Measurements from ENCODE around the gene ARRB2.
"Not testable (repeated sequence)": the region's sequence is repeated elsewhere in the genome, so short reads cannot be mapped to it uniquely, and the experiment has no call there.

Gene ARRB2

GRCh38 chr17:4693416-4693815 lies 17.0 kb upstream of the ARRB2 start:
- in situ Hi-C loops (cut with HindIII; ENCODE audit: low pct_ligation_motif_present, low pct_unique_long_range_greater_than_20kb, low sequenced_read_pairs): no loop called here
- DNase-seq: no peak

GRCh38 chr17:4696437-4696805 lies 14.0 kb upstream of the ARRB2 start:
- in situ Hi-C loops (cut with HindIII; ENCODE audit: low pct_ligation_motif_present, low pct_unique_long_range_greater_than_20kb, low sequenced_read_pairs): no loop called here
- no peak for DNase-seq

GRCh38 chr17:4699401-4700056 lies 10.9 kb upstream of the ARRB2 start:
- in situ Hi-C loops (cut with HindIII; ENCODE audit: low pct_ligation_motif_present, low pct_unique_long_range_greater_than_20kb, low sequenced_read_pairs); DNase-seq: not testable (repeated sequence)

- in situ Hi-C loops (cut with HindIII; ENCODE audit: low pct_ligation_motif_present, low pct_unique_long_range_greater_than_20kb, low sequenced_read_pairs): no loop called here
- no peak for DNase-seq
Observed at GRCh38 chr17:4701116-4701515, 9.3 kb upstream of the ARRB2 start.

DNA sequence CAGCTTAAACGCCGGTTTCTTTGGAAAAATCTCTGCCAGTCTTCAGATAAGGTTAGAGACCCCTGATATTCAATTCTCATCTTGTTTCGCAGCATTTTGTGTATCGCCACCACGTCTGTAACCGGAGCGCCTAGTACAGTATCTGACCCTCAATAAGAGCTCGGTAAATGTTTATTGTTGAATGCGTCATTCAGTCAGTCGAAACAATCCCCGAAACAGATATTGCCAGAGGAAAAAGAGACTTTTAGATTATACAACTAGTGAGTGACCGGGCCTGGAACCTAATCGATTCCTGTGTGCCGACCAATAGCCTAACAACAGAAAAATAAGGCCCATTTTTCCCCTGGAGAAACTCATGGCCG lies 7.1 kb upstream of the ARRB2 start:
- in situ Hi-C loops (cut with HindIII; ENCODE audit: low pct_ligation_motif_present, low pct_unique_long_range_greater_than_20kb, low sequenced_read_pairs): no loop called here
- no peak for DNase-seq

GRCh38 chr17:4704574-4704907 lies 5.9 kb upstream of the ARRB2 start:
- DNase-seq; in situ Hi-C loops (cut with HindIII; ENCODE audit: low pct_ligation_motif_present, low pct_unique_long_range_greater_than_20kb, low sequenced_read_pairs): not testable (repeated sequence)

- in situ Hi-C loops (cut with HindIII; ENCODE audit: low pct_ligation_motif_present, low pct_unique_long_range_greater_than_20kb, low sequenced_read_pairs): no loop called here
- DNase-seq: no peak
Observed at GRCh38 chr17:4704991-4705390, 5.4 kb upstream of the ARRB2 start.

- in situ Hi-C loops (cut with HindIII; ENCODE audit: low pct_ligation_motif_present, low pct_unique_long_range_greater_than_20kb, low sequenced_read_pairs): no loop called here
- DNase-seq: peak; percentile 77
Observed at GRCh38 chr17:4706121-4706520, 4.3 kb upstream of the ARRB2 start.

GRCh38 chr17:4708436-4708835 lies 2.0 kb upstream of the ARRB2 start:
- peak; percentile 28 for DNase-seq

DNA sequence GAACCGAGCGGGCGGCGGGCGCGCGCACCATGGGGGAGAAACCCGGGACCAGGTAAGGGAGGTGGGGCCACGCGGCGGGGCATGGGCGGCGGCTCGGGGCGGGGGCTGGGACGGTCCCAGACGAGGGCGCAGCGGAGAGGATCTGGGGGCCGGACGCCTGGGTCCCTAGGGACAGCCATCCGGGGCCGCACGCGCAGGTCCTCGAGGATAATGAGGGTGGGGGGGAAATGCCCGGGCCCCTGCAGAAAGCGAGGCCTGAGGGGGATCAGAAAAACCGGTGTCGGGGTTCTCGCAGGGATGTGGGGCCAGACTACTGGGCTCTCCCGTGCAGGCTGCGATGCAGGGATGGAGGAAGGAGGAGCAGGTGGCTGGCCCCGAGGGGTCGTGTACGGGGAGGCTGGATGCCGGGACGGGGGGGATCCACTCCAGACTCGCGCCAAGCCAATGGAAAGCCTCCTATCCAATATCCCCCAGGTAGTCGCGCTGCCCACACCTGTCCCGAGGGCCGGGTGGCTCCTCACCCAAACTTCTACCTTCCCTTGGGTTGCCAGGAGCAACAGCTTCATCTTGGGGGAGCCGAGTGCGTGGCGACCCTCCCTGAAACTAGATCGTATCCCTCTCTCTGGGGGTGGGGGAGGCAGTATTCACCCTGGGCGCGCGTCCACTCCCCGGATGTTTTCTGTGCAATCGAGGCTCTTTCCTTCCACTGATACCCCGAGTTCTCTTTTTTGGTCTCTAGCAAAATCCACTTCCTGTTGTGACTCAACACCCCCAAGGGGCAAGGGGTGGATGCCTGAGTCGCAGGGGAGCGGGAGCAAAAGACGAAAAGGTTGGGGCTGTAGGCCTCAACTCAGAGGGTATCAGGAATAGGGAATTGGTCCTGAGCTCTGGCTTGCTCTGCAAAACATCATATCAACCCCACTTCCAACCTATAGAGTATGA lies 532 bp downstream of the ARRB2 start:
- DNase-seq: no peak
- in situ Hi-C loops (cut with HindIII; ENCODE audit: low pct_ligation_motif_present, low pct_unique_long_range_greater_than_20kb, low sequenced_read_pairs): no loop called here

More at GRCh38 chr17:4708436-4708835, 2.0 kb upstream of the ARRB2 start:
- in situ Hi-C loops (cut with HindIII; ENCODE audit: low pct_ligation_motif_present, low pct_unique_long_range_greater_than_20kb, low sequenced_read_pairs): no loop called here

DNA sequence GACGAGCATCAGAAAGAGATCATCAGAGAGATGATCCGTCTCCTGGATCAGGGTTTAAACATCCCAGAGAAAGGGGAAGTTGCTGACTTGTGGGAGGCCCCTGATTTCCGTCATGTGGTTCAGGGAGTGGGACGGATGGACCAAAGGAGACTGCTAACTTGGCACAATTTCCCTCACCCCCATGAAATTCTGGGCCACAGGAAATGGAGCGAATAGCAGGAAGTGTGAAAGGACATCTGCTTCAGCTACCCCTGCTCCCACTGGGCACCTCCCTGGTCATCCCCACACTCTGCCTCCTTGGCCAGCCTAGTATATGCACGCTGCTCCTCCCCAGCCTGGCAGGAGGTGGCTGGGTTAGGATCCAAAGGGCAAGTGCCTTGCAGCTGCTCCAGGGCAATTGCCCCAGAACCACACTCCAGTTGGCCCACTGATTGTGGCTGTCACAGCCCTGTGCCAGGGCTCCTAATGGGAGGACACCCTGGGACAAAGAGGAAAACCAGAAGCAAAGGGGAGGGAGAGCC lies 1.3 kb downstream of the ARRB2 start:
- in situ Hi-C loops (cut with HindIII; ENCODE audit: low pct_ligation_motif_present, low pct_unique_long_range_greater_than_20kb, low sequenced_read_pairs): no loop called here
- no peak for DNase-seq

- in situ Hi-C loops (cut with HindIII; ENCODE audit: low pct_ligation_motif_present, low pct_unique_long_range_greater_than_20kb, low sequenced_read_pairs): no loop called here
- no peak for DNase-seq
Observed at GRCh38 chr17:4712526-4712925, 2.1 kb downstream of the ARRB2 start.

- DNase-seq; in situ Hi-C loops (cut with HindIII; ENCODE audit: low pct_ligation_motif_present, low pct_unique_long_range_greater_than_20kb, low sequenced_read_pairs): not testable (repeated sequence)
Observed at GRCh38 chr17:4714340-4715062, 4.1 kb downstream of the ARRB2 start.

- in situ Hi-C loops (cut with HindIII; ENCODE audit: low pct_ligation_motif_present, low pct_unique_long_range_greater_than_20kb, low sequenced_read_pairs): no loop called here
- DNase-seq: no peak
Observed at GRCh38 chr17:4715063-4715744, 4.8 kb downstream of the ARRB2 start.

DNA sequence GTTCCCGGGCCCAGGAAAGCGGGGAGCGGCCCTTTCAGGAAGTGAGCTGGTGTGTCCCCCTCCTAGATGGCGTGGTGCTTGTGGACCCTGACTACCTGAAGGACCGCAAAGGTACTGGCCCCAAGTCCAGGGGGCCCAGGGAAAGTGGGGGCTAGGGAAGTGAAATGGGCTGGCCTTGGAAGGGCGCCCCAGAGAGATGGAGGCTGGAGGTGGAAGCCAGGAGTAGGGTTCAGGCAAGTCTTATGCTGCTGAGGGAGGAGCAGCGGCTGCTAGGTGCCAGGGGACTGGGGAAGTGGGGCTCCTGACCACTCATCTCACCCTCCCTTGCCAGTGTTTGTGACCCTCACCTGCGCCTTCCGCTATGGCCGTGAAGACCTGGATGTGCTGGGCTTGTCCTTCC lies 5.6 kb downstream of the ARRB2 start:
- DNase-seq: no peak

GRCh38 chr17:4717791-4718190 lies 7.4 kb downstream of the ARRB2 start:
- no peak for DNase-seq

More for the DNA sequence above, 5.6 kb downstream of the ARRB2 start:
- in situ Hi-C loops (cut with HindIII; ENCODE audit: low pct_ligation_motif_present, low pct_unique_long_range_greater_than_20kb, low sequenced_read_pairs): no loop called here

DNA sequence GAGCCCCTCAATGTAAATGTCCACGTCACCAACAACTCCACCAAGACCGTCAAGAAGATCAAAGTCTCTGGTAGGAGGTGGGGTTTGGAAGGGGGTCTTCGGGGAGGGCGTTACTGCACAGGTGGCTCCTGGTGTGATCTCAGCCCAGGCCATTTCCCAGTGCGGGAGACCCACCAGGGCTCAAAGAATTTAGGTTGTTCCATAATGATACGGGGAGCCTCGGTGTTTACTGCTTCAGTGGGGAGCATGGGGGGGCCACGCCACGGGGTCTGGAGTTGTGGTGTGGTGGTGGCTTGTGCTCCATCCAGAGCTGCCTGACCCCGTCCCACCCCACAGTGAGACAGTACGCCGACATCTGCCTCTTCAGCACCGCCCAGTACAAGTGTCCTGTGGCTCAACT lies 7.8 kb downstream of the ARRB2 start:
- DNase-seq: no peak
- in situ Hi-C loops (cut with HindIII; ENCODE audit: low pct_ligation_motif_present, low pct_unique_long_range_greater_than_20kb, low sequenced_read_pairs): no loop called here

More at GRCh38 chr17:4717791-4718190, 7.4 kb downstream of the ARRB2 start:
- in situ Hi-C loops (cut with HindIII; ENCODE audit: low pct_ligation_motif_present, low pct_unique_long_range_greater_than_20kb, low sequenced_read_pairs): no loop called here

DNA sequence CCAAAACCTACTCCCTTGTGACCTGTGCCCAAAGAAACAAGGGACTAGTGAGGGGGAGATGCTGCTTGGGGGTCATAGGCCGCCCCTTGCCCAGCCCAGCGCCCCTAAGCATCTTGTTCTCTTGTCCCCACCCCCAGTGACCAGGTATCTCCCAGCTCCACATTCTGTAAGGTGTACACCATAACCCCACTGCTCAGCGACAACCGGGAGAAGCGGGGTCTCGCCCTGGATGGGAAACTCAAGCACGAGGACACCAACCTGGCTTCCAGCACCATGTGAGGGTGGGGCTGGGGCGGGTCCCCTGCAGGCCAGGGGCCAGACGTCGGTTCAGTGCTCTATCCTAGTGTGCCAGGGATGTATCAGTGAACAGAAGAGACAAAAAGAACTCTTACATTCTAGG lies 8.7 kb downstream of the ARRB2 start:
- in situ Hi-C loops (cut with HindIII; ENCODE audit: low pct_ligation_motif_present, low pct_unique_long_range_greater_than_20kb, low sequenced_read_pairs): no loop called here

More for the DNA sequence above, 8.7 kb downstream of the ARRB2 start:
- DNase-seq: no peak

Measured in ACHN (cell line).